ENCODE measurements around the gene PDE5A. TPM values are rescaled to one million over a fixed set of nuclear protein-coding genes. Genes with fewer than 3 reads are reported as not detected.

Gene PDE5A
- total and polyA plus RNA-seq, 2 donors from 2014 or later: 3.9 to 29.4 TPM

GRCh38 chr4:119480331-119480730 is 148.3 kb downstream of the PDE5A start:
- H3K9ac ChIP-seq (ENCODE audit: low read length in 3 of 3): no peak overlapping the region
- H3K4me3 ChIP-seq (ENCODE audit: low read length in 3 of 3): no peak overlapping the region
- peaks cover 2 to 5% (median 4%) of the 10 kb centered on the region in 3 donors for H3K36me3 ChIP-seq (ENCODE audit: control insufficient read depth in 2 of 3, insufficient read depth in 3 of 3, low read length in 3 of 3)
- peaks cover 0 to 3% (median 0%) of the 10 kb centered on the region in 3 donors for H3K4me1 ChIP-seq (ENCODE audit: control insufficient read depth in 2 of 3, insufficient read depth in 2 of 3, low read depth in 1 of 3, low read length in 3 of 3)
- FAIRE-seq: no peak
- no peak overlapping the region for H3K27ac ChIP-seq (ENCODE audit: low read depth in 2 of 2, low read length in 2 of 2)
- no peaks in the 10 kb centered on the region for H3K27me3 ChIP-seq (ENCODE audit: control insufficient read depth, insufficient read depth, low read length)
- no peak for TF ChIP-seq CTCF (IDR thresholded peaks at IDR 0.05; ENCODE audit: borderline replicate concordance, extremely low read depth, insufficient read depth)
- H3K9me3 ChIP-seq (ENCODE audit: control insufficient read depth in 2 of 3, insufficient read depth in 1 of 3, low read length in 3 of 3): no peaks in the 10 kb centered on the region
- no peak for DNase-seq
- intact Hi-C loops (cut with DNase I): no loop called here

GRCh38 chr4:119479835-119480234 is 148.8 kb downstream of the PDE5A start:
- peaks cover 2 to 5% (median 4%) of the 10 kb centered on the region in 3 donors for H3K36me3 ChIP-seq (ENCODE audit: control insufficient read depth in 2 of 3, insufficient read depth in 3 of 3, low read length in 3 of 3)
- TF ChIP-seq CTCF (IDR thresholded peaks at IDR 0.05; ENCODE audit: borderline replicate concordance, extremely low read depth, insufficient read depth): no peak
- H3K4me1 ChIP-seq (ENCODE audit: control insufficient read depth in 2 of 3, insufficient read depth in 2 of 3, low read depth in 1 of 3, low read length in 3 of 3): peaks cover 0 to 3% (median 0%) of the 10 kb centered on the region in 3 donors
- no peaks in the 10 kb centered on the region for H3K27me3 ChIP-seq (ENCODE audit: control insufficient read depth, insufficient read depth, low read length)
- DNase-seq (no peak), FAIRE-seq (no peak)
- H3K4me3 ChIP-seq (ENCODE audit: low read length in 3 of 3): no peak overlapping the region
- no peaks in the 10 kb centered on the region for H3K9me3 ChIP-seq (ENCODE audit: control insufficient read depth in 2 of 3, insufficient read depth in 1 of 3, low read length in 3 of 3)
- no peak overlapping the region for H3K27ac ChIP-seq (ENCODE audit: low read depth in 2 of 2, low read length in 2 of 2)
- H3K9ac ChIP-seq (ENCODE audit: low read length in 3 of 3): no peak overlapping the region
- intact Hi-C loops (cut with DNase I): no loop called here

- Histone ChIP-seq H3K36me3 (ENCODE audit: control insufficient read depth in 2 of 3, insufficient read depth in 3 of 3, low read length in 3 of 3) (peaks cover 2 to 5% (median 4%) of the 10 kb centered on the region in 3 donors), H3K4me1 (ENCODE audit: control insufficient read depth in 2 of 3, insufficient read depth in 2 of 3, low read depth in 1 of 3, low read length in 3 of 3) (peaks cover 0 to 3% (median 0%) of the 10 kb centered on the region in 3 donors), H3K9ac (ENCODE audit: low read length in 3 of 3) (no peak overlapping the region), H3K9me3 (ENCODE audit: control insufficient read depth in 2 of 3, insufficient read depth in 1 of 3, low read length in 3 of 3) (no peaks in the 10 kb centered on the region), H3K27ac (ENCODE audit: low read depth in 2 of 2, low read length in 2 of 2) (no peak overlapping the region), H3K27me3 (ENCODE audit: control insufficient read depth, insufficient read depth, low read length) (no peaks in the 10 kb centered on the region), H3K4me3 (ENCODE audit: low read length in 3 of 3) (no peak overlapping the region)
- no peak for DNase-seq
- no peak for TF ChIP-seq CTCF (IDR thresholded peaks at IDR 0.05; ENCODE audit: borderline replicate concordance, extremely low read depth, insufficient read depth)
- FAIRE-seq: no peak
- intact Hi-C loops (cut with DNase I): no loop called here
Observed at GRCh38 chr4:119479180-119479808, 149.3 kb downstream of the PDE5A start.

Data from kidney (tissue), 14 donors.